Upper lobe of left lung (tissue), 6 donors: ENCODE measurements around the gene STARD7. TPM values are rescaled to one million over a fixed set of nuclear protein-coding genes. Genes with fewer than 3 reads are reported as not detected.
A peak's percentile ranks its signal among the peaks of the same experiment; 100 is the strongest.

ENCODE experiments used
- ATAC-seq, 2 donors: fragments of 200-7000 bp; cut with Tn5 transposase; one replicate each; pipeline ENCODE4 v1.9.1; 2022; ENCODE audit warnings: mild to moderate bottlenecking in 2 of 2, moderate library complexity in 2 of 2; ENCODE audit not compliant: low FRiP score in 2 of 2
- DNase-seq, 2 donors: peaks; one replicate each; pipeline ENCODE4 v3.0.0-alpha.2; 2019 to 2020
- H3K27ac ChIP-seq, 4 donors: fragments of 200-600 bp; sonication (generic); one replicate each; pipeline ENCODE4 v1.5.1; 2016 to 2019
- H3K27me3 ChIP-seq, 4 donors: fragments of 200-600 bp; sonication (generic); one replicate each; pipeline ENCODE4 v1.5.1; 2017 to 2019
- H3K36me3 ChIP-seq, 4 donors: fragments of 200-600 bp; sonication (generic); one replicate each; pipeline ENCODE4 v1.5.1; 2016 to 2019
- H3K4me1 ChIP-seq, 4 donors: fragments of 200-600 bp; sonication (generic); one replicate each; pipeline ENCODE4 v1.5.1; 2018 to 2019
- H3K4me3 ChIP-seq, 4 donors: fragments of 200-600 bp; sonication (generic); one replicate each; pipeline ENCODE4 v1.5.1; 2017 to 2019; ENCODE audit warnings: mild to moderate bottlenecking in 2 of 4, moderate library complexity in 1 of 4
- H3K9me3 ChIP-seq, 4 donors: fragments of 200-600 bp; sonication (generic); one replicate each; pipeline ENCODE4 v1.5.1; 2018 to 2019
- EP300 ChIP-seq, 4 donors: sonication (generic); formaldehyde crosslinking; IDR thresholded peaks; one replicate each; pipeline ENCODE4 v1.5.1; 2017; ENCODE audit warnings: antibody characterized with exemption in 4 of 4, control low read depth in 2 of 4
- POLR2A ChIP-seq, 4 donors: fragments of 450-650 bp; IDR thresholded peaks; one replicate each; pipeline ENCODE4 v1.5.1; 2016 to 2017; ENCODE audit warnings: antibody characterized with exemption in 4 of 4, mild to moderate bottlenecking in 2 of 4
- POLR2AphosphoS5 ChIP-seq, 2 donors: sonication (generic); formaldehyde crosslinking; IDR thresholded peaks; one replicate each; pipeline ENCODE4 v1.5.1; 2017; ENCODE audit warnings: antibody characterized with exemption in 2 of 2
- WGBS, 2 donors: methylation state at CpG; one replicate each; pipeline ENCODE4 v1.1.5; 2017 to 2018; 5-methylcytosine and 5-hydroxymethylcytosine counted together
- total RNA-seq, 6 donors: library from RNA; depleted of rRNA in 4 of 6; stranded (reverse); fragments of >200 nt in 4 of 6; gene quantifications; one replicate each; pipeline versions ENCODE4 v1.1.0 to v1.2.1, GENCODE V29; 2016 to 2021
- TF ChIP-seq, protein P1 (sequence below), 6 experiments: fragments of 450-650 bp in 4 of 6; fragments of 200-600 bp in 2 of 6; sonication (generic) in 2 of 6; IDR thresholded peaks; one replicate each; pipeline ENCODE4 v1.5.1; 2016 to 2019; ENCODE audit warnings: antibody characterized with exemption in 6 of 6
- donor health status: DM: no; HTN: no; CAD: no; lungs with moderate emphysema.
- donor health status: DM: no; HTN: yes; CAD: no; lungs with severe emphysema.

The STARD7 gene
- total RNA-seq, 6 donors from 2014 or later, result 76.4 to 226 (median 166) TPM

DNA sequence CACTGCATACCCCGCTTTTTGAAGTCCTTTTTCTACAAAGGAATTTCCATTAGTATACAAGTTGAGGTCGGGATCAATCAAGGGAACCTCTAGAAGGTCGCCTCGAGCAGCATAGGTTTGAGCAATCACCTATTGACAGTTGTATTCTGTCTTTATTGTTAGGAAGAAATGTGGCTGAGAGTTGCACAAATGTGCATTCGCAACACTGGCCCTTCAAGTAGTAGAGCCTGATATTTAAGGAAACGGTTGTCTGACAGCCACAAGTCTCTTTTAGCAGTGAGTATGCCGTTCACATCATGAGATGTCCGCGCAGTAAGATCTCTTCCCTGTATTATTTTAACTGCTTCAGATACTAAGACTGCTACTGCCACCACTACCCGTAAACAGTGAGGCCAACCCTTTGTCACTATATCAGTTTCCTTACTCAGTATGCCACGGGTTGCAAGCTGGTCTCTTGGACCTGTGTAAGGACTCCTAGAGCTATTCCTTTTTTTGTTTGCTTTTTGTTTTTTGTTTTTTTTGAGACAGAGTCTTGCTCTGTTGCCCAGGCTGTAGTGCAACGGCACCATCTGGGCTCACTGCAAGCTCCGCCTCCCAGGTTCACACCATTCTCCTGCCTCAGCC is 10.0 kb upstream of the STARD7 start:
- Histone ChIP-seq H3K4me3 (no peak overlapping the region), H3K27me3 (no peaks in the 10 kb centered on the region), H3K36me3 (no peaks in the 10 kb centered on the region), H3K27ac (no peak overlapping the region), H3K9me3 (no peaks in the 10 kb centered on the region), H3K4me1 (no peaks in the 10 kb centered on the region)
- DNase-seq, result no peak
- WGBS, 2 donors, result 81 to 87% methylated on average over 13 of the region's 13 CpGs
- ATAC-seq, result no peak
- TF ChIP-seq POLR2AphosphoS5 (IDR thresholded peaks at IDR 0.05), result no peak
- TF ChIP-seq, protein P1, sequence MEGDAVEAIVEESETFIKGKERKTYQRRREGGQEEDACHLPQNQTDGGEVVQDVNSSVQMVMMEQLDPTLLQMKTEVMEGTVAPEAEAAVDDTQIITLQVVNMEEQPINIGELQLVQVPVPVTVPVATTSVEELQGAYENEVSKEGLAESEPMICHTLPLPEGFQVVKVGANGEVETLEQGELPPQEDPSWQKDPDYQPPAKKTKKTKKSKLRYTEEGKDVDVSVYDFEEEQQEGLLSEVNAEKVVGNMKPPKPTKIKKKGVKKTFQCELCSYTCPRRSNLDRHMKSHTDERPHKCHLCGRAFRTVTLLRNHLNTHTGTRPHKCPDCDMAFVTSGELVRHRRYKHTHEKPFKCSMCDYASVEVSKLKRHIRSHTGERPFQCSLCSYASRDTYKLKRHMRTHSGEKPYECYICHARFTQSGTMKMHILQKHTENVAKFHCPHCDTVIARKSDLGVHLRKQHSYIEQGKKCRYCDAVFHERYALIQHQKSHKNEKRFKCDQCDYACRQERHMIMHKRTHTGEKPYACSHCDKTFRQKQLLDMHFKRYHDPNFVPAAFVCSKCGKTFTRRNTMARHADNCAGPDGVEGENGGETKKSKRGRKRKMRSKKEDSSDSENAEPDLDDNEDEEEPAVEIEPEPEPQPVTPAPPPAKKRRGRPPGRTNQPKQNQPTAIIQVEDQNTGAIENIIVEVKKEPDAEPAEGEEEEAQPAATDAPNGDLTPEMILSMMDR (IDR thresholded peaks at IDR 0.05), result no peak
- no peak for TF ChIP-seq POLR2A (IDR thresholded peaks at IDR 0.05)

DNA sequence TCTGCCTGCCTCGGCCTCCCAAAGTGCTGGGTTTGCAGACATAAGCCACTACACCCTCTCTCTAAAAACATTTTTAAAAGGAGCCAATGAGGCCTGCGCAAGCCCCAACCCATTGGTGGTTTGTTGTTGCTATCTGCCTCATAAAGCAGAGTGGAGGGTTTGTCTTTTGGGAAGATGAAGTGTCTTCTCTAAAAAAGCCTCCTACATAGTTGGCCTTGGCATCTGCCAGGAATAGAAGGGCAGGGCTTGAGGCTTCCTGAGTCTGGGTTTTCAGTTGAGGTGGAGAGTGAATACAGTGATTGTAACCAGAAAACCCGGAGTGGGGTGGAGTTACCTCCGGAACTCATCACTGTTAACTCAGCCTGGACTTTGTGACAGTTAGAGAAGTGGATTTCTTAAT is 5.9 kb upstream of the STARD7 start:
- TF ChIP-seq POLR2AphosphoS5 (IDR thresholded peaks at IDR 0.05), result no peak
- TF ChIP-seq, protein P1 (IDR thresholded peaks at IDR 0.05), result no peak
- TF ChIP-seq POLR2A (IDR thresholded peaks at IDR 0.05), result no peak
- no peak for TF ChIP-seq EP300 (IDR thresholded peaks at IDR 0.05)

DNA sequence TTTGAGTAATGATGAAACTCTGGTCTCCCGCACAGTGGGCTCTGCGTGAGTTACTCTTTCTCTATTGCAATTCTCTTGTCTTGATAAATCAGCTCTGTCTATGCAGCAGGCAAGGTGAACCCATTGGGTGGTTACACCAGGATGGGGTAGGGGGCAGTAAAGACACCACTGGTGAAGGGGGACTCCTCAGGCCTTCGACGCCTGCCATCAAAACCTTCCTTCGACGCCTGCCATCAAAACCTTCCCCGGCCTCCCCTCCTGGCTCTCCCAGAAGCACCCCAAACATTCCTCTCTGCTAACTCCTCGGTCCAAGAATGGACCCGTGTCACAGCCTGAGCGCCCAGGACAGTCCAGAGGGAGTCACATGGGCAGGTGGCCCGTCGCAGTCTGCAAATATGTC is 4.8 kb upstream of the STARD7 start:
- H3K9me3 ChIP-seq, result no peaks in the 10 kb centered on the region
- TF ChIP-seq POLR2AphosphoS5 (IDR thresholded peaks at IDR 0.05) (no peak), EP300 (IDR thresholded peaks at IDR 0.05) (no peak), POLR2A (IDR thresholded peaks at IDR 0.05) (no peak)
- TF ChIP-seq, protein P1 (IDR thresholded peaks at IDR 0.05), result no peak
- no peak for DNase-seq
- no peak for ATAC-seq
- H3K36me3 ChIP-seq, result no peaks in the 10 kb centered on the region
- no peaks in the 10 kb centered on the region for H3K27me3 ChIP-seq
- H3K27ac ChIP-seq, result no peak overlapping the region
- WGBS, 2 donors, result 94 to 96% methylated on average over 12 of the region's 12 CpGs
- no peak overlapping the region for H3K4me3 ChIP-seq
- peaks cover 9 to 12% (median 10%) of the 10 kb centered on the region in 4 donors for H3K4me1 ChIP-seq

More for the DNA sequence above, 5.9 kb upstream of the STARD7 start:
- no peaks in the 10 kb centered on the region for H3K27me3 ChIP-seq
- H3K36me3 ChIP-seq, result no peaks in the 10 kb centered on the region
- no peak for DNase-seq
- ATAC-seq, result no peak
- no peak overlapping the region for H3K4me3 ChIP-seq
- peaks cover 4 to 7% (median 5%) of the 10 kb centered on the region in 4 donors for H3K4me1 ChIP-seq
- H3K9me3 ChIP-seq, result no peaks in the 10 kb centered on the region
- 87 to 95% methylated on average over 4 of the region's 4 CpGs for WGBS, 2 donors
- no peak overlapping the region for H3K27ac ChIP-seq

DNA sequence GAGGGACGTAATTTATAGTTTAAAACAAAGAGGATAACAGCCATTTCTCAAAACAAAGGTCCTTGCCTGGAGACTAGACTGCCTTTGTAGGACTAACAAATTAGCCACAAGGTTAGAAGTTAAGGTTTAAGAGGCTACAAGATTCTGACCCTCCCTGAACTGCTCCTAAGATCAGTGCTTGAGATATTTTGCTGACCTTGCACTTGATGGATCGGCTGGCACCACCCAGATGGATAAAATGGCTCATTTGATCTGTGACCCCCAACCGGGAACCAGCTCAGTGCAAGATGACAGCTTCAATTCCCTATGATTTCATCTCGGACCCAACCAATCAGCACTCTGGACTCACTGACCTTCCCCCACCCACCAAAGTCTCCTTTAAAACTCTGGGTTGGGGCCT is 3.7 kb upstream of the STARD7 start:
- WGBS, 2 donors, result 88 to 91% methylated on average over 4 of the region's 4 CpGs
- H3K9me3 ChIP-seq, result no peaks in the 10 kb centered on the region
- ATAC-seq (no peak), DNase-seq (no peak)
- H3K27me3 ChIP-seq, result no peaks in the 10 kb centered on the region
- TF ChIP-seq POLR2AphosphoS5 (IDR thresholded peaks at IDR 0.05), result no peak
- no peak for TF ChIP-seq POLR2A (IDR thresholded peaks at IDR 0.05)
- TF ChIP-seq EP300 (IDR thresholded peaks at IDR 0.05), result no peak
- TF ChIP-seq, protein P1 (IDR thresholded peaks at IDR 0.05), result no peak
- no peak overlapping the region for H3K4me3 ChIP-seq
- H3K4me1 ChIP-seq, result peaks cover 10 to 15% (median 11%) of the 10 kb centered on the region in 4 donors
- no peak overlapping the region for H3K27ac ChIP-seq
- H3K36me3 ChIP-seq, result no peaks in the 10 kb centered on the region

DNA sequence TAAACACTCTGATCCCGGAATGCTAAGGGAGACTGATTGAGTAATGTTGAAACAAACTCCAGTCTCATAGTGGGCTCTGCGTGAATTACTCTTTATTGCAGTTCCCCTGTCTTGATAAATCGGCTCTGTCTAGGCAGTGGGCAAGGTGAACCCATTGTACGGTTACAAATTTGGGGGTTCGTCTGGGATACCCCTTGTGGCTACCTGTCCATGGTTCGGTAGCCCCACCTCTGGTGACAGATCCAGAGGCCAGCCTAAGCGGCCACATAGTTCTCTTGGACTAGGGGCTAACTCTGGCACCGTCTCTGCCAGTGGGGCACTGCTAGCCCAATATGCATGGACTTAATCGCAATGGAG is 1.1 kb upstream of the STARD7 start:
- TF ChIP-seq POLR2AphosphoS5 (IDR thresholded peaks at IDR 0.05) (no peak), POLR2A (IDR thresholded peaks at IDR 0.05) (no peak)
- Histone ChIP-seq H3K27ac (peak overlapping the region in 3 of 4 donors; percentile 91 to 97 (median 96)), H3K27me3 (no peaks in the 10 kb centered on the region), H3K4me3 (peak overlapping the region in 2 of 4 donors; percentile 84 to 96), H3K4me1 (peaks cover 33 to 39% (median 34%) of the 10 kb centered on the region in 4 donors), H3K36me3 (no peaks in the 10 kb centered on the region), H3K9me3 (no peaks in the 10 kb centered on the region)
- DNase-seq (no peak), ATAC-seq (no peak)
- 87 to 91% methylated on average over 8 to 9 of the region's 9 CpGs for WGBS, 2 donors
